ENCODE data around the gene PICK1.

PICK1 gene

GRCh38 chr22:38056969-38057891, at the start of gene PICK1:
Gene PICK1, plus strand, starts transcription at chr22:38057404. Its CDS starts 406 bp downstream, at chr22:38057810.
- DNase-seq, result peak; percentile 70

GRCh38 chr22:38009000-38009806, 48.0 kb upstream of the PICK1 start:
- DNase-seq, result no peak

- DNase-seq, result no peak
These were observed 44.6 kb upstream of the PICK1 start for GRCh38 chr22:38012604-38013072.

GRCh38 chr22:38014083-38014482, 43.1 kb upstream of the PICK1 start:
- no peak for DNase-seq

- DNase-seq, result no peak
These were observed 40.7 kb upstream of the PICK1 start for GRCh38 chr22:38016182-38017151.

- no peak for DNase-seq
These were observed 39.8 kb upstream of the PICK1 start for GRCh38 chr22:38017272-38017920.

GRCh38 chr22:38017939-38018885, 39.0 kb upstream of the PICK1 start:
- DNase-seq, result no peak

GRCh38 chr22:38018938-38019827, 38.0 kb upstream of the PICK1 start:
- no peak for DNase-seq

GRCh38 chr22:38021206-38021605, 36.0 kb upstream of the PICK1 start:
- DNase-seq, result no peak

- no peak for DNase-seq
These were observed 34.2 kb upstream of the PICK1 start for GRCh38 chr22:38023045-38023444.

- DNase-seq, result no peak
These were observed 31.7 kb upstream of the PICK1 start for GRCh38 chr22:38025514-38025913.

- DNase-seq, result no peak
These were observed 30.8 kb upstream of the PICK1 start for GRCh38 chr22:38026130-38027111.

- DNase-seq, result no peak
These were observed 29.7 kb upstream of the PICK1 start for GRCh38 chr22:38027487-38027886.

- DNase-seq, result no peak
These were observed 28.7 kb upstream of the PICK1 start for GRCh38 chr22:38028344-38029130.

GRCh38 chr22:38029370-38029769, 27.8 kb upstream of the PICK1 start:
- no peak for DNase-seq

- DNase-seq, result no peak
These were observed 27.3 kb upstream of the PICK1 start for GRCh38 chr22:38029901-38030300.

- no peak for DNase-seq
These were observed 26.7 kb upstream of the PICK1 start for GRCh38 chr22:38030311-38031133.
